GM06990 (cell line): ENCODE data around the gene NPAS3.

Experiments used
- DNase-seq: peaks from one replicate; pipeline ENCODE4 v3.0.0-alpha.2; 2011; ENCODE audit not compliant: insufficient read length; ENCODE audit errors: extremely low read depth
- H3K27me3 ChIP-seq: replicated peaks from 2 replicates; pipeline ENCODE4 v1.6.0; 2011; ENCODE audit warnings: low read length; ENCODE audit not compliant: control insufficient read depth, insufficient read depth
- H3K36me3 ChIP-seq: 2 replicates; pipeline ENCODE4 v1.5.1; 2011; ENCODE audit warnings: low read length; ENCODE audit not compliant: control insufficient read depth, insufficient read depth
- H3K4me3 ChIP-seq: replicated peaks from 2 replicates; pipeline ENCODE4 v1.5.1; 2011; ENCODE audit warnings: low read depth, mild to moderate bottlenecking, control low read depth, low read length
- CTCF ChIP-seq: IDR thresholded peaks from 2 replicates; pipeline ENCODE4 v1.5.1; 2011; ENCODE audit warnings: low read length, control low read depth, mild to moderate bottlenecking, inconsistent platforms; ENCODE audit not compliant: insufficient read depth, poor library complexity, severe bottlenecking

The NPAS3 gene

GRCh38 chr14:33707716-33708115 lies 769.0 kb downstream of the NPAS3 start:
- no peak for TF ChIP-seq CTCF
- Histone ChIP-seq H3K27me3 (no peaks in the 10 kb centered on the region), H3K36me3 (no peaks in the 10 kb centered on the region), H3K4me3 (no peak overlapping the region)
- no peak for DNase-seq

- Histone ChIP-seq H3K27me3 (no peaks in the 10 kb centered on the region), H3K36me3 (no peaks in the 10 kb centered on the region), H3K4me3 (no peak overlapping the region)
- no peak for TF ChIP-seq CTCF
- DNase-seq: no peak
Observed at GRCh38 chr14:33709283-33709682, 770.6 kb downstream of the NPAS3 start.

- no peaks in the 10 kb centered on the region for H3K27me3 ChIP-seq
- no peak for DNase-seq
- no peak overlapping the region for H3K4me3 ChIP-seq
- TF ChIP-seq CTCF: no peak
- no peaks in the 10 kb centered on the region for H3K36me3 ChIP-seq
Observed at GRCh38 chr14:33709711-33710110, 771.0 kb downstream of the NPAS3 start.

- Histone ChIP-seq H3K36me3 (no peaks in the 10 kb centered on the region), H3K4me3 (no peak overlapping the region), H3K27me3 (no peaks in the 10 kb centered on the region)
- DNase-seq: no peak
- no peak for TF ChIP-seq CTCF
Observed at GRCh38 chr14:33710273-33710672, 771.6 kb downstream of the NPAS3 start.

- no peaks in the 10 kb centered on the region for H3K27me3 ChIP-seq
- no peaks in the 10 kb centered on the region for H3K36me3 ChIP-seq
- TF ChIP-seq CTCF: no peak
- H3K4me3 ChIP-seq: no peak overlapping the region
- DNase-seq: no peak
Observed at GRCh38 chr14:33711194-33711593, 772.5 kb downstream of the NPAS3 start.

GRCh38 chr14:33711811-33712216 lies 773.1 kb downstream of the NPAS3 start:
- Histone ChIP-seq H3K4me3 (no peak overlapping the region), H3K27me3 (no peaks in the 10 kb centered on the region), H3K36me3 (no peaks in the 10 kb centered on the region)
- no peak for DNase-seq
- no peak for TF ChIP-seq CTCF
